ENCODE data around the gene PCBP4.
"Not testable (repeated sequence)": the region's sequence is repeated elsewhere in the genome, so short reads cannot be mapped to it uniquely, and the experiment has no call there.

- not testable (repeated sequence) for TF ChIP-seq CTCF, POLR2A (IDR thresholded peaks at IDR 0.05)
These were observed 38.3 kb downstream of the PCBP4 start for GRCh38 chr3:51928981-51929380.
